IPS-NIHi7 (cell line): ENCODE results near the gene NEK4.
"Not testable (repeated sequence)": the region's sequence is repeated elsewhere in the genome, so short reads cannot be mapped to it uniquely, and the experiment has no call there.

Source experiments
- DNase-seq: peaks from one replicate; pipeline ENCODE4 v3.0.0; 2012; ENCODE audit warnings: mixed read lengths; ENCODE audit errors: extremely low spot score

NEK4 gene

DNA sequence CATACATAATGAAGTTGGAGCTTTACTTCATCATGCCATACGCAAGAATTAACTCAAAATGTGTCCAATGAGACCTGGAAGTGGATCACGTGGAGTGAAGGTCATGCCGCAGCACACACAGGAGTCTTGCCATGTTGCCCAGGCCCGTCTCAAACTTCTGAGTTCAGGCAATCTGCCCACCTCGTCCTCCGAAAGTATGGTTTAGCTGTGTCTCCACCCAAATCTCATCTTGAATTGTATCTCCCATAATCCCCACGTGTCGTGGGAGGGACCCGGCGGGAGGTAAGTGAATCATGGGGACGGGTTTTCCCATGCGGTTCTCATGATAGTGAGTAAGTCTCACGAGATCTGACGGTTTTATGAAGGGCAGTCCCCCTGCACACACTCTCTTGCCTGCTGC is 39.1 kb downstream of the NEK4 start:
- no peak for DNase-seq

- DNase-seq = no peak
Measured at GRCh38 chr3:52730681-52731080, 40.1 kb downstream of the NEK4 start.

DNA sequence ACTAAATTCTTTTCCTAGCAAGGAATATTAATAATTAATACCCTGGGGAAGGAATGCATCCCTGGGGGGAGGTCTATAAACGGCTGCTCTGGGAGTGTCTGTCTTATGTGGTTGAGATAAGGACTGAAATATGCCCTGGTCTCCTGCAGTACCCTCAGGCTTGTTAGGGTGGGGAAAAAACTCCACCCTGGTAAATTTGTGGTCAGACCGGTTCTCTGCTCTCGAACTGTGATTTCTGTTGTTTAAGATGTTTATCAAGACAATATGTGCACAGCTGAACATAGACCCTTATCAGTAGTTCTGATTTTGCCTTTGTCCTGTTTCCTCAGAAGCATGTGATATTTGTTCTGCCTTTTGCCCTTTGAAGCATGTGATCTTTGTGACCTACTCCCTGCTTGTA is 42.0 kb downstream of the NEK4 start:
- DNase-seq = not testable (repeated sequence)

- DNase-seq = no peak
Measured at GRCh38 chr3:52724511-52724910, 46.2 kb downstream of the NEK4 start.

DNA sequence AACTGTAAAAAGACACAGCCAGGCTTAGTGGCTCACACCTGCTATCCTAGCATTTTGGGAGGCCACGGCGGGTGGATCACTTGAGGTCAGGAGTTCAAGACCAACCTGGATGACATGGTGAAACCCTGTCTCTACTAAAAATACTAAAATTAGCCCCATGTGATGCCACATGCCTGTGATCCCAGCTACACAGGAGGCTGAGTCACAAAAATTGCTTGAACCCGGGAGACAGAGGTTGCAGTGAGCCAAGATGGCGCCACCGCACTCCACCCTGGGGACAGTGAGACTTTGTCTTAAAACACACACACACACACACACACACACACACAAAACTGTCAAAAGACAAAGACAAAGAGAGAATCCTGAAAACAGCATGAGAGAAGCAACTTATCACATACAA is 46.8 kb downstream of the NEK4 start:
- DNase-seq = no peak

DNA sequence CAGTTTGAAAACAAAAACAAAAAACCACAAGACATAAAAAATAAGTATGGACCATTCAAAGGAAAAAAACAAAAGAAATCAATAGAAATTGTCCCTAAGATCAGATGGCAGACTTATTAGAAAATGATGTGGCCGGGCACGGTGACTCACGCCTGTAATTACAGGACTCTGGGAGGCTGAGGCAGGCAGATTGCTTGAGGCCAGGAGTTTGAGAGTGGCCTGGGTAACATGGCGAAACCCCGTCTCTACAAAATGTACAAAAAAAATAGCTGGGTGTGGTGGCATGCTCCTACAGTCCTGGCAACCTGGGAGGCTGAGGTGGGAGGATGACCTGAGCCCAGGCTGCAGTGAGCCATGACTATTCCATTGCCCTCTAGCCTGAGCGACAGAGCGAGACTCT is 48.2 kb downstream of the NEK4 start:
- no peak for DNase-seq

GRCh38 chr3:52721730-52722008 is 49.1 kb downstream of the NEK4 start:
- DNase-seq = no peak

DNA sequence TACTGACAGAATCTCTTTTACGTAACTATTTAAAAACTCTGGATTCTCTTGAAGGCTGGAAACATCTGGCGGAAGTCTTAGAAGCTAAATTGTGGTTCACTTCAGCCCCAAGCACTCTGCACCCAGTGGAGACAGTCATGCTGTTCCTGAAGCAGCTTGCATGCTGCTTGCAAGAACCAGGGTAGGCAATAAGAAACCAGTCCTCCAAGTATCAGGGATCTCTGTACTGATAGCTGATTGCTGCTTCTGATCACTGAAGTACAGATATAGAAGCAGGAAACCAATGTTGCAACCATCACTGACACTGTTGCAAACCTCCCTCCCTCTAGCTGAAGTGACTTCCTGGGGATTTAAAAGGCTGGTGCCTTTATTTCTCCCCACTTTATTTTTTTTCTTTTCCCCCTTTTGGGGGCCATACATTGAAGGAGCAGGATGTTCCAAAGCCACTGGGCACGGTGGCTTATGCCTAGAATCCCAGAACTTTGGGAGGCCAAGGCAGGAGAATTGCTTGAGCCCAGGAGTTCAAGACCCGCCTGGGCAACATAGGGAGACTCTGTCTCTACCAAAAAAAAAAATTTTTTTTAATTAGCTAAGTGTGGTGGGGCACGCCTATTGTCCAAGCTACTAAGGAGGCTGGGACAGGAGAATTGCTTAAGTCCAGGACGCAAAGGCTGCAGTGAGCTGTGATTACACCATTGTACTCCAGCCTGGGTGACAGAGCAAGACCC is 49.6 kb downstream of the NEK4 start:
- DNase-seq = no peak

GRCh38 chr3:52719618-52720017 is 51.1 kb downstream of the NEK4 start:
- DNase-seq = no peak

- no peak for DNase-seq
Measured at GRCh38 chr3:52715714-52716305, 54.9 kb downstream of the NEK4 start.

GRCh38 chr3:52714335-52715302 is 56.1 kb downstream of the NEK4 start:
- DNase-seq = peak; percentile 92

- DNase-seq = no peak
Measured at GRCh38 chr3:52712291-52713212, 58.2 kb downstream of the NEK4 start.

GRCh38 chr3:52710512-52710911 is 60.2 kb downstream of the NEK4 start:
- DNase-seq = no peak

DNA sequence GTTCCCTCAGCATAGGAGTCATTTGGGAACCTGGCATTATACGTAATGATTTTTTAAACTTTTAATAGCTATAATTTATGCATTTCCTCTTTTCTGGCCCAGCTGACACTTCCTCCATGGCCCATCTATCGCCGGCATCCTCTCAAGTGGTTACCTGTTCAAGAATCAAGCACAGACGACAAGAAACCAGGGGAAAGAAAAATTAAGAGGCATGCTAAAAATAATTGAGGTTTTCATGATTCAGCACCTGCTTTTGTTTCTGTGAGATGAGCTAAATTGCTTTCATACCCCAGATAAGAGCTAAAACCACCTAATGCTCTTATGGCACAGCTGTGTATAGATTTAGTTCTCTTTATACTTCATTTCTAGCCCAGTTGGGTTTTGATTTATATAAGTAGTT is 63.2 kb downstream of the NEK4 start:
- no peak for DNase-seq

- peak; percentile 89 for DNase-seq
Measured at GRCh38 chr3:52705688-52706686, 64.8 kb downstream of the NEK4 start, which contains the start of the genes GLT8D1 and SPCS1. Gene GLT8D1 (minus strand): TSS chr3:52705791. CDS start chr3:52700460, 5,331 bp downstream. Gene SPCS1 (plus strand): TSS chr3:52706106. CDS start chr3:52706247, 141 bp downstream.

DNA sequence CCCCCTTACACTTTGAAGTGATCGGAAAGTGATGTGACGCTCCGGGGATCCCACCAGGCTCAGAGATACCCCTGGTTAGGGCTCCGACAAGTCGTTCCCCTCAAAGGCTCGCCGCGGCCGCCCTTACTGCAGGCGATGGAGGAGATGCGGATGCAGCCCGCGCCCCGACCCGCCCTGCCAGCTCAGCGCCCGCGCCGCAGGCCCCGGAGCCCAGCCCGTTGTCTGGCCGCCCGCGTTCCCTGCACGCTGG is 65.4 kb downstream of the NEK4 start:
- DNase-seq = no peak

DNA sequence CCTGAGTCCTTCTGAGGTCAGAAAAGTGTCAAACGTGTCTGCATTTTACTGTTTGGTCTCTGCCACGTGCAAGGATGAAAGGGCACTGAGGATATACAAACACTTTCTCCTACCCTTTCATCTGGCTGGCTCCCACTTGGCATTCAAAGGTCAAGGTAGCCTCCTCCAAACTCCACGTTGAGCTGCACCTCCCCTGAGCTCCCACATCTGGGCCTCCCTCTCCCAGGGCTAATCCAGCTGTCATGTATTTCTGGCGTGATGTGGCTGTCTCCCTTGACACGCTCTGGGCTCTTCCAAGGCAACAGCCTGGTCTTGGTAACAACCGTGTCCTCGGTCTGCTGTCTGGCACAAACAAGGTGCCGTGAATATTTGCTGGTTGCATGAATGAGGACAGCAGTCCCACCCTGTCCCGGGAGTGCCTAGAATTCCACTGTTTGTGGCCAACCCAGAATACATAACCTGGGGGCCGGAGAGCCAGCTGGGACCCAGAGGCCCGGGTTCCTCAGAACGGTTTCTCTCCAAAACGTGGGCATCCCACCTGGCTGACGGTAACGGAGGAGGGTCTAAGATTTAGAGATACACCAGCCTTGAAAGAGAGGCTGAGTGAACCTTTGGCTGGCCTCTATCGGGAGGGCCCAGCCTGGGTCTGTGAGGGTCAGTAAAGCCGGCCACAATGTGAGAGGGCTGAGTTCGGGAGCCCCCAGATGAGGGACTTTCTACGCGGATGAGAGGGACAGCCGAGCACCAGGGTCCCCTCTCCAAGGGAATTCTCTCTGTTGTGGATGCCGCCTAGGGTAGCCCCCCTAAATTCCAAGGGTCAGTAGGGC is 65.9 kb downstream of the NEK4 start:
- DNase-seq = peak; percentile 13

DNA sequence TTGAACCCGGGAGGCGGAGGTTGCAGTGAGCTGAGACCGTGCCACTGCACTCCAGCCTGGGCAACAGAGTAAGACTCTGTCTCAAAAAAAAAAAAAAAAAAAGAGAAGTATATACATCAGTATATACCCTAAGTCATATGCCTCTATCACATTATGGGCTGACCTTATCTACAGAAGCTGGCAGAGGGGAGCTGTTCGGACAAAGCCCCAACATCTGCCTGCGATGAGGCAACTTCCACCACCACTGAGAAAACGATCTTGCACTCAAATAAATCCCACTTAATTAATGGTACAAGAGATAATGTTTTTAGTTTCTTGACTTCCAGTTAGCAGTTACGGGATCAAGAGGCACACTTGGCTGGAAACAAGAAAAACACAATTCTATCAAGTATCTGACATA is 67.4 kb downstream of the NEK4 start:
- no peak for DNase-seq

DNA sequence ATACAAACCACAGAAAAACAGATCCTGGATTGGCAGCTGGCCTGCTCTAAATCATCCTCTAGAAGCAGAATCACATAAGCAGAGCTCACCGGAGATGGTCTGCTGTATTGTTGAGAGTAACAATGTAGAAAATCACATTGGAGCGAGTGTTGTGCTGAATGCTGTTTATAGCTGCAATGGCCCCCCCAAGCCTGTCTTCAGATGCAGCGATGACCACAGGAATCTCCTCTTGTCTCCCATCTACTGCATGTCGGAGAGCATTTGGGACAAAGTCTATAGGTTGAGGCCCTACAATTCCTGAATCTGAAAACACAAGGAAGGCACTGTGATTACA is 73.1 kb downstream of the NEK4 start:
- DNase-seq = no peak
